GM12892 (cell line): ENCODE results near the gene SLCO4C1.

Experiments used
- POLR2A ChIP-seq: IDR thresholded peaks from 2 replicates; pipeline ENCODE4 v1.6.1; 2011; ENCODE audit warnings: low read depth, low read length, control low read depth
- POLR2AphosphoS5 ChIP-seq: IDR thresholded peaks from 2 replicates; pipeline ENCODE4 v1.6.1; 2011; ENCODE audit warnings: low read depth, low read length, control low read depth
- TAF1 ChIP-seq: IDR thresholded peaks from 2 replicates; pipeline ENCODE4 v1.6.1; 2011; ENCODE audit warnings: low read depth, mild to moderate bottlenecking, control low read depth, low read length, borderline replicate concordance

GRCh38 chr5:102296178-102296817 lies at the start of gene SLCO4C1:
- TF ChIP-seq POLR2A = no peak
- TF ChIP-seq POLR2AphosphoS5 = no peak
- TF ChIP-seq TAF1 = no peak
